ENCODE measurements around the gene UBE2J1. TPM values are rescaled to one million over a fixed set of nuclear protein-coding genes. Genes with fewer than 3 reads are reported as not detected.

UBE2J1 gene
- polyA plus RNA-seq, 1 donor (not counting 4 experiments of a cell fraction or from before 2014, with no cell fraction given), result 26.7 TPM

GRCh38 chr6:89359561-89359960, 7.0 kb upstream of the UBE2J1 start:
- H3K27me3 ChIP-seq (ENCODE audit: control insufficient read depth, extremely low read depth, insufficient read depth, low read length), result peaks cover 4% of the 10 kb centered on the region
- H3K4me1 ChIP-seq (ENCODE audit: control insufficient read depth, extremely low read depth, insufficient read depth, low read length), result no peaks in the 10 kb centered on the region
- no peaks in the 10 kb centered on the region for H3K79me2 ChIP-seq (ENCODE audit: control insufficient read depth, insufficient read depth, low read length)
- H3K27ac ChIP-seq (ENCODE audit: control insufficient read depth, insufficient read depth, low read length), result no peak overlapping the region
- H3K9me1 ChIP-seq (ENCODE audit: control insufficient read depth, extremely low read depth, insufficient read depth, low read length), result no peaks in the 10 kb centered on the region
- H4K20me1 ChIP-seq (ENCODE audit: control insufficient read depth, extremely low read depth, insufficient read depth, low read length), result no peaks in the 10 kb centered on the region
- no peak overlapping the region for H3K4me2 ChIP-seq (ENCODE audit: control insufficient read depth, extremely low read depth, insufficient read depth, low read depth, low read length)
- no peaks in the 10 kb centered on the region for H3K9me3 ChIP-seq (ENCODE audit: control insufficient read depth, low read depth, low read length)
- H2AFZ ChIP-seq (ENCODE audit: control insufficient read depth, low read length), result no peak overlapping the region
- TF ChIP-seq, protein P1, sequence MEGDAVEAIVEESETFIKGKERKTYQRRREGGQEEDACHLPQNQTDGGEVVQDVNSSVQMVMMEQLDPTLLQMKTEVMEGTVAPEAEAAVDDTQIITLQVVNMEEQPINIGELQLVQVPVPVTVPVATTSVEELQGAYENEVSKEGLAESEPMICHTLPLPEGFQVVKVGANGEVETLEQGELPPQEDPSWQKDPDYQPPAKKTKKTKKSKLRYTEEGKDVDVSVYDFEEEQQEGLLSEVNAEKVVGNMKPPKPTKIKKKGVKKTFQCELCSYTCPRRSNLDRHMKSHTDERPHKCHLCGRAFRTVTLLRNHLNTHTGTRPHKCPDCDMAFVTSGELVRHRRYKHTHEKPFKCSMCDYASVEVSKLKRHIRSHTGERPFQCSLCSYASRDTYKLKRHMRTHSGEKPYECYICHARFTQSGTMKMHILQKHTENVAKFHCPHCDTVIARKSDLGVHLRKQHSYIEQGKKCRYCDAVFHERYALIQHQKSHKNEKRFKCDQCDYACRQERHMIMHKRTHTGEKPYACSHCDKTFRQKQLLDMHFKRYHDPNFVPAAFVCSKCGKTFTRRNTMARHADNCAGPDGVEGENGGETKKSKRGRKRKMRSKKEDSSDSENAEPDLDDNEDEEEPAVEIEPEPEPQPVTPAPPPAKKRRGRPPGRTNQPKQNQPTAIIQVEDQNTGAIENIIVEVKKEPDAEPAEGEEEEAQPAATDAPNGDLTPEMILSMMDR (optimal IDR thresholded peaks at IDR 0.05 in 1 of 3, IDR thresholded peaks at IDR 0.05 in 1 of 3, conservative IDR thresholded peaks at IDR 0.05 in 1 of 3; ENCODE audit: extremely low read depth in 1 of 3, insufficient read depth in 2 of 3, low read length in 3 of 3), result no peak
- TF ChIP-seq EZH2 (IDR thresholded peaks at IDR 0.05; ENCODE audit: low read length), result no peak
- no peak for DNase-seq (ENCODE audit: low read depth, low spot score)
- H3K36me3 ChIP-seq (ENCODE audit: control insufficient read depth in 2 of 2, extremely low read depth in 1 of 2, insufficient read depth in 2 of 2, low read length in 2 of 2), result no peaks in the 10 kb centered on the region
- dilution Hi-C loops (cut with MboI; ENCODE audit: extremely low pct_ligation_motif_present, low sequenced_read_pairs), result no loop called here
- H3K4me3 ChIP-seq (ENCODE audit: control insufficient read depth in 2 of 3, extremely low read depth in 1 of 3, insufficient read depth in 2 of 3, low read depth in 1 of 3, low read length in 3 of 3), result no peak overlapping the region
- no peak for FAIRE-seq
- no peak overlapping the region for H3K9ac ChIP-seq (ENCODE audit: control insufficient read depth, extremely low read depth, insufficient read depth, low read length)

DNA sequence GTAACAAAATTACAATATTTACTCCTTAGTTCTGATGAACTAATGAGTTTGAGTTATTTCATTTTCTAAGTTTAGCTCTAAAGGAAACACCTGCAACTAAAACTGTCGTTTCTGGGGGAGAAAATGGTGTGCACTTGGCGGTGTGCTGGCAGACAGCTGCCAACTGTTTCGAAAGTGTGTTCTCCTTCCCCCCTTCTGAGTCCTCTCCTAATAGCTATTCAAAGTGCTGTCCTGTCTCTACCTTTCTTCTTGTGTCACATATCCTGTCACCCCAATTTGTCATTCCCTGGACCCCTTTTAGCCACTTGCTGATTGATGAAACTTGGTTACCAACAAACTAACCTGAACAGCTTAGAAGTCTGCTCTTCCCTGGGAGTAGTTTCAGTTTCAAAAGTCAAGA, 4.9 kb upstream of the UBE2J1 start:
- TF ChIP-seq EZH2 (IDR thresholded peaks at IDR 0.05; ENCODE audit: low read length), result no peak
- TF ChIP-seq, protein P1 (optimal IDR thresholded peaks at IDR 0.05 in 1 of 3, IDR thresholded peaks at IDR 0.05 in 1 of 3, conservative IDR thresholded peaks at IDR 0.05 in 1 of 3; ENCODE audit: extremely low read depth in 1 of 3, insufficient read depth in 2 of 3, low read length in 3 of 3), result no peak
- Histone ChIP-seq H3K9me1 (ENCODE audit: control insufficient read depth, extremely low read depth, insufficient read depth, low read length) (no peaks in the 10 kb centered on the region), H3K27me3 (ENCODE audit: control insufficient read depth, extremely low read depth, insufficient read depth, low read length) (peaks cover 4% of the 10 kb centered on the region), H3K27ac (ENCODE audit: control insufficient read depth, insufficient read depth, low read length) (no peak overlapping the region), H3K4me1 (ENCODE audit: control insufficient read depth, extremely low read depth, insufficient read depth, low read length) (peaks cover 4% of the 10 kb centered on the region), H3K4me2 (ENCODE audit: control insufficient read depth, extremely low read depth, insufficient read depth, low read depth, low read length) (peak overlapping the region; percentile 11), H2AFZ (ENCODE audit: control insufficient read depth, low read length) (peak overlapping the region; percentile 35), H3K4me3 (ENCODE audit: control insufficient read depth in 2 of 3, extremely low read depth in 1 of 3, insufficient read depth in 2 of 3, low read depth in 1 of 3, low read length in 3 of 3) (no peak overlapping the region), H3K9ac (ENCODE audit: control insufficient read depth, extremely low read depth, insufficient read depth, low read length) (no peak overlapping the region), H3K36me3 (ENCODE audit: control insufficient read depth in 2 of 2, extremely low read depth in 1 of 2, insufficient read depth in 2 of 2, low read length in 2 of 2) (no peaks in the 10 kb centered on the region), H4K20me1 (ENCODE audit: control insufficient read depth, extremely low read depth, insufficient read depth, low read length) (no peaks in the 10 kb centered on the region), H3K9me3 (ENCODE audit: control insufficient read depth, low read depth, low read length) (no peaks in the 10 kb centered on the region), H3K79me2 (ENCODE audit: control insufficient read depth, insufficient read depth, low read length) (peaks cover under 1% of the 10 kb centered on the region)
- DNase-seq (ENCODE audit: low read depth, low spot score) (no peak), FAIRE-seq (no peak)
- dilution Hi-C loops (cut with MboI; ENCODE audit: extremely low pct_ligation_motif_present, low sequenced_read_pairs), result no loop called here
